HL-60 (cell line): ENCODE measurements around the gene RIMBP3B.
"Not testable (repeated sequence)": the region's sequence is repeated elsewhere in the genome, so short reads cannot be mapped to it uniquely, and the experiment has no call there.

Experiments
- DNase-seq, 2 experiments: peaks; one replicate each; pipeline ENCODE4 v3.0.0-alpha.2; 2010 to 2020; ENCODE audit warnings: low read depth in 1 of 2, low spot score in 1 of 2
- H3K27ac ChIP-seq: fragments of 250-450 bp; sonication (Bioruptor Pico); replicated peaks from 2 replicates; pipeline ENCODE4 v1.5.1; 2020; ENCODE audit warnings: mild to moderate bottlenecking, moderate library complexity
- H3K27me3 ChIP-seq: fragments of 250-450 bp; sonication (Bioruptor Pico); 2 replicates; pipeline ENCODE4 v1.5.1; 2021; ENCODE audit warnings: mild to moderate bottlenecking, moderate library complexity; ENCODE audit not compliant: insufficient read depth, poor library complexity, severe bottlenecking
- H3K4me3 ChIP-seq: replicated peaks from 2 replicates; pipeline ENCODE4 v1.5.1; 2011; ENCODE audit warnings: mild to moderate bottlenecking, control low read depth, low read length; ENCODE audit not compliant: insufficient read depth
- long read RNA-seq: library from polyadenylated mRNA; unstranded; transcript quantifications from one replicate; pipeline ENCODE4 v2.0.0, GENCODE V29; 2020

RIMBP3B gene, protein sequence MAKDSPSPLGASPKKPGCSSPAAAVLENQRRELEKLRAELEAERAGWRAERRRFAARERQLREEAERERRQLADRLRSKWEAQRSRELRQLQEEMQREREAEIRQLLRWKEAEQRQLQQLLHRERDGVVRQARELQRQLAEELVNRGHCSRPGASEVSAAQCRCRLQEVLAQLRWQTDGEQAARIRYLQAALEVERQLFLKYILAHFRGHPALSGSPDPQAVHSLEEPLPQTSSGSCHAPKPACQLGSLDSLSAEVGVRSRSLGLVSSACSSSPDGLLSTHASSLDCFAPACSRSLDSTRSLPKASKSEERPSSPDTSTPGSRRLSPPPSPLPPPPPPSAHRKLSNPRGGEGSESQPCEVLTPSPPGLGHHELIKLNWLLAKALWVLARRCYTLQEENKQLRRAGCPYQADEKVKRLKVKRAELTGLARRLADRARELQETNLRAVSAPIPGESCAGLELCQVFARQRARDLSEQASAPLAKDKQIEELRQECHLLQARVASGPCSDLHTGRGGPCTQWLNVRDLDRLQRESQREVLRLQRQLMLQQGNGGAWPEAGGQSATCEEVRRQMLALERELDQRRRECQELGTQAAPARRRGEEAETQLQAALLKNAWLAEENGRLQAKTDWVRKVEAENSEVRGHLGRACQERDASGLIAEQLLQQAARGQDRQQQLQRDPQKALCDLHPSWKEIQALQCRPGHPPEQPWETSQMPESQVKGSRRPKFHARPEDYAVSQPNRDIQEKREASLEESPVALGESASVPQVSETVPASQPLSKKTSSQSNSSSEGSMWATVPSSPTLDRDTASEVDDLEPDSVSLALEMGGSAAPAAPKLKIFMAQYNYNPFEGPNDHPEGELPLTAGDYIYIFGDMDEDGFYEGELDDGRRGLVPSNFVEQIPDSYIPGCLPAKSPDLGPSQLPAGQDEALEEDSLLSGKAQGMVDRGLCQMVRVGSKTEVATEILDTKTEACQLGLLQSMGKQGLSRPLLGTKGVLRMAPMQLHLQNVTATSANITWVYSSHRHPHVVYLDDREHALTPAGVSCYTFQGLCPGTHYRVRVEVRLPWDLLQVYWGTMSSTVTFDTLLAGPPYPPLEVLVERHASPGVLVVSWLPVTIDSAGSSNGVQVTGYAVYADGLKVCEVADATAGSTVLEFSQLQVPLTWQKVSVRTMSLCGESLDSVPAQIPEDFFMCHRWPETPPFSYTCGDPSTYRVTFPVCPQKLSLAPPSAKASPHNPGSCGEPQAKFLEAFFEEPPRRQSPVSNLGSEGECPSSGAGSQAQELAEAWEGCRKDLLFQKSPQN (N-terminal part only)
- long read RNA-seq, result 0 reads

DNA sequence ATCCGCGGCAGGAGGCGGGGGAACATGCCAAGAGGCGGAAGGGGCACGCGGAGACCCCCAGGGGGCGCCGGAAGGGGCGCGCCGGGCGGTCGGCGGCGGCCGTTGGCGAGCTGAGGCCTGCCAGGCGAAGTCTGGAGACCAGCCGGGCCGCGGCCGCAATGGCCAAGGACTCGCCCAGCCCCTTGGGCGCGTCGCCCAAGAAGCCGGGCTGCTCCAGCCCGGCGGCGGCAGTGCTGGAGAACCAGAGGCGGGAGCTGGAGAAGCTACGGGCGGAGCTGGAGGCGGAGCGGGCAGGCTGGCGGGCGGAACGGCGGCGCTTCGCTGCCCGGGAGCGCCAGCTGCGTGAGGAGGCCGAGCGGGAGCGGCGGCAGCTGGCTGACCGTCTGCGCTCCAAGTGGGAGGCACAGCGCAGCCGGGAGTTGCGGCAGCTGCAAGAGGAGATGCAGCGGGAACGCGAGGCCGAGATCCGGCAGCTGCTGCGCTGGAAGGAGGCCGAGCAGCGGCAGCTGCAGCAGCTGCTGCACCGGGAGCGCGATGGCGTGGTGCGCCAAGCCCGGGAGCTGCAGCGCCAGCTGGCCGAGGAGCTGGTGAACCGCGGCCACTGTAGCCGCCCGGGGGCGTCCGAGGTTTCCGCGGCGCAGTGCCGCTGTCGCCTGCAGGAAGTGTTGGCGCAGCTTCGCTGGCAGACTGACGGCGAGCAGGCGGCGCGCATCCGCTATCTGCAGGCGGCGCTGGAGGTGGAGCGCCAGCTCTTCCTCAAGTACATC is at the start of gene RIMBP3B:
Gene RIMBP3B, plus strand, starts transcription at position 51 of the 767 bp plus-strand sequence. Its CDS starts 108 bp downstream, at position 159.
- DNase-seq, H3K4me3 ChIP-seq, H3K27ac ChIP-seq, H3K27me3 ChIP-seq: not testable (repeated sequence)

DNA sequence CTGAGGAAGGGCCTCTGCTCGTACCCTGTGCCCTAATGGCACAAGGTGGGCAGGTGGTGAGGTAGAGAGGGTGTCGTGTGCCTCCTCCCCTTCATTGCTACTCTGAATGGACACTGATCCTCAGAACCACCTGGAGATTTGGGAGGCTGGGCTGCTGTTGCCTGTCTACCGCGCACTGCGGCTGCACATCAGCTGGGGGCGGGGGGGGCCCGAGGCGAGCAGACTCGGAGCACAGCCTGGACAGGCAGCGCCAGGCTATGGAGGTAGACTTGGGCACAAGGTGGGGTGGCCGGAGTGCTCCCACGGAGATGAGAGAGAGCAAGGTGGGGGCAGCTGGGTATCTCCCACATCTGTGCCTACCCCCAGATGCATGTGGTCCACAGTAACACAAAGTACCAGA is 26.0 kb upstream of the RIMBP3B start:
- not testable (repeated sequence) for H3K27ac ChIP-seq, H3K4me3 ChIP-seq, DNase-seq, H3K27me3 ChIP-seq

DNA sequence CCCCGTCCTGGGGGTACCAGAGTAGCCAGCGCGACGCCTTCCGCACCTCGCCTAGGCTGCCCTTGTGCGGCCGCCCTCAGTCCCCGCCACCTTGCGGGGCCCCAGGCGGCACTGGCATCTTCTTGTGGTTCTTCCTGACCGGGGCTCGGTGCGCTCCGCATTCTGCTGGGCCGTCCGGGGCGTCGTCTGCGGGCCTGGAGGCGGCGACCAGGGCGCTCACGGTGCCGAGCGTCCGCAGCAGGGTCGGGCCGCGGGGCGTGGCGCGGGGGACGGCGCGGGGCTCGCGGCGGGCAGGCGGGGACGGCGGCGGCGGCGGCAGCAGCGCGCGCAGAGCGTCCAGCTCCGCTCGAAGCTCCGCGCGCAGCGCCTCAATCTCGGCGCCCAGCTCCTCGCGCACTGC is 23.0 kb upstream of the RIMBP3B start:
- H3K27me3 ChIP-seq, result not testable (repeated sequence)

DNA sequence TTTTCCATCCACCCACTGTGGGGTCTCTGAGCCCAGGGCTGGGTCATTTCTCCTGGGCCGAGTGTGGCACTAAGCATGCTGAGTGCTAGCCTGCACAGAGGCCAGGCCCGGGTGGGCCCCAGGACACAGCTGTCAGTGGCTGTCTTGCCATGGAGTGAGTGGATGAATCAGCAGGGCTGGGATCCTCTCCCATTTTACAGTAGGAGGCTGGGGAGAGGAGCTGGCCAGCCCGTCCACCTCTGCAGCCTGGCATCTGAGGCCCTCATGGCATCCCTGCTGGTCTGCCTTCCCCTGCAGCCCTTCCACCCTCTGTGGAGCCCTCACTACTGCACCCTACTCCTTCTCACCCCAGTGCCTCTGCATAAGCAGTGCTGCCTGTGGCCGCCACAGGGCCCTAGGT is 21.1 kb upstream of the RIMBP3B start:
- not testable (repeated sequence) for H3K27ac ChIP-seq, H3K4me3 ChIP-seq, DNase-seq, H3K27me3 ChIP-seq

More for the DNA sequence above, 23.0 kb upstream of the RIMBP3B start:
- not testable (repeated sequence) for H3K27ac ChIP-seq, DNase-seq, H3K4me3 ChIP-seq

DNA sequence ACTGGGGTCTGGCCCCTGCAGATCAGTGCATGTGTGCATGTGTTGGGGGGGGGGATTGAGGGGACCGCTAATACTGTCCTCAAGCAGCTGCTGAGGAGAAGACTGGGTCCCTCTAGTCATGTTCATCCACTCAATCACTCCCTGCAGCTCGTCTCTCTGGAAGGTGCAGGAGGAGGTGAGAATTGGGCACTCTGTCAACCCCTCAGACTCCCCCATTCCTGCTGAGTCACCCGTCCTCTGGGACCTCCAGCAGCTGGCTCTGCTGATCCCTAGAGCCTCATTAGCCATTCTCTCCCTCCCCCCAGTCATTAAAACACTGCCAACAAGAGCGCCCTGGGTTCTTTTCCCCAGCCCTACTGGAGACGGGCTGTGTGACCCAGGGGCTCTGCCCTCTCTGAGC is 20.5 kb upstream of the RIMBP3B start:
- not testable (repeated sequence) for DNase-seq

DNA sequence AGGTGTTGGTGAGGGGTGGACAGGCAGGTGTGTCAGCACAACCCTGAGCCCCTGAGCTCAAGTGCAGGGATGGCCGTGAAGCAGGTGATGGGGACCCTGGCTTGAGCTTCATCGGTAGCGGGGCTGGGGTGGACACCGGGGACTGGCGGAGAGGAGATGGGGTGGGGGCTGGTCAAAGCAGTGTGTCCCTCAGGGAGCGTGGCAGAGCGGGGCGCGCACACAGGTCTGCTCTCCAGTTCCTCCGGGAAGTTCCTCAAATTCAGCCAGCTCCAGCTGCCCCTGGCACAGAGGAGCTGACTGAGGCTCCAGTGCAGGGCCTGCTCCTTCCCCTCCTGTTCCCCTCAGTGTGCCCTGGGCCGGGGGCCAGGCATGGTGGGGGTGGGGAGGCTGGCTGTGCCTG is 19.7 kb upstream of the RIMBP3B start:
- H3K4me3 ChIP-seq, H3K27me3 ChIP-seq, DNase-seq, H3K27ac ChIP-seq: not testable (repeated sequence)

More for the DNA sequence above, 20.5 kb upstream of the RIMBP3B start:
- not testable (repeated sequence) for H3K4me3 ChIP-seq, H3K27ac ChIP-seq, H3K27me3 ChIP-seq

DNA sequence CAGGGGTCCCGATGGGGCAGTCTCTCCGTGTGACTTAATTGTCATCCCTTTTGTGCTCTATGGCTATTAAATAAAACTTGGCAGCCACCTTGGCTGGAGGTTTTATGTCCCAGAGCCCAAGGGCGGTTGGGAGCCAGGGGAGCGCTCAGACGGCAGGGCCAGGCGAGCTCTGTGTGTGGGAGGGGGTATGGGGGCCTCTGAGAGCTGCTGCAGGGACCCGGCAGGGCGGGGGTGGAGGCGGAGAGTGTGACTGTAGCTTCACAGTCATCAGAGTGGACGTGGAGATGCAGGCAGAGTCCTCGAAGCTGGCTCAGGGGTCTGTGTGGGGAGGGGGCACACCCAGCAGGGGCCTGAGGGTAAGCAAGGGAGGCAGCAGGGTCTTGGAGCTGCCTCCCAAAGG is 19.2 kb upstream of the RIMBP3B start:
- H3K27me3 ChIP-seq, DNase-seq, H3K4me3 ChIP-seq, H3K27ac ChIP-seq: not testable (repeated sequence)

DNA sequence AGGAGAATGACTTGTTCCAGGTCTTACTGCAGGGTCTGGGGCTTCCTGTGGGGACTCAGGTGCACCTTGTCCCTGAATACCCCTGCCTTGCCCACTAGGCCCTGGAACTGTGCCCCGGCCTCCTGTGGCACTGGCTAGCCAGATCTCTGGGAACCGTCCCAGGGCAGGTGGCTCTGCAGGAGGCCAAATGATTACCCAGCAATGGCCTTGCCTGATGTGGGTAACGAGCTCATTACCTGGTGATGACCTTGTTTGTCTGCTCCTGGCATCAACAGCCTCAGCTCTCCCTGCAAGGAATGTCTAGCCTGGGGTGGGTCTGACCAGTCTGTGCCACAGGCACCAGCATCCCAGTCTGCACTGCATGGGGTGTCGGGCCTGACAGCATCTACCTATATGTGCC is 18.2 kb upstream of the RIMBP3B start:
- not testable (repeated sequence) for H3K27me3 ChIP-seq, DNase-seq

DNA sequence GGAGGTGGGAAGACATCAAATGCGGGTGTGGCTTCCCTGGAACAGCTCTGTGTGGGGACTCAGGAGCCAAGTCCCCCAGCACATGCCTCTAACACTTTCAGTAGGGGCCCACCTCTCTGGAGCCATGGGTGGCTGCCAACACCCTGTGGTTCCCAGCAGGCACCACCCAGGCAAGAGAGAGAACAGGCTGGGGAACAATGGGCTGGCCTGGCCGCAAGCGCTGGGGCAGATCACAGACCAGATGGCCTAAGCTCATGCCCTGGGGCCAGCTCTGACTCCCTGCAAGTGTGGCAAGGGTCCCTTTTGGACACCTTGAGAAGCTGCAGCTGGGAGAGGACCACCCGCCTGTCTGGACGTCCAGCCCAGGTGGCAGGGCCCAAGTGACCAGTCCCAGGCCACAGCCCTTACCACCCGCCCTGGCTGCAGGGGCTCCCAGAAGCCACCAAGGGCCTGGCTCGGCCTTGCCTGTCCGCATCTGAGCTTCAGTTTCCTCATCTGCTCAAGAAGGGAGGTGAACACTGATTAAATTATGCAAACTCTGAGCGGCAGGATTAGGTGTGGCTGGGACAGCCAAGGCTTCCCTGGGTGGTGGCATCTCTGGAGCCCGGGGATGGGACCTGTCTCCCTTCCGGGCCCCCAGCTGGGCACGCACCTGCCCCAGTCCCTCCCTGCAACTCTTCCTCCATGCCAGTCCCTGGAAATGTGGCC is 14.8 kb upstream of the RIMBP3B start:
- not testable (repeated sequence) for H3K4me3 ChIP-seq, DNase-seq, H3K27ac ChIP-seq, H3K27me3 ChIP-seq

More for the DNA sequence above, 18.2 kb upstream of the RIMBP3B start:
- H3K27ac ChIP-seq, H3K4me3 ChIP-seq: not testable (repeated sequence)

DNA sequence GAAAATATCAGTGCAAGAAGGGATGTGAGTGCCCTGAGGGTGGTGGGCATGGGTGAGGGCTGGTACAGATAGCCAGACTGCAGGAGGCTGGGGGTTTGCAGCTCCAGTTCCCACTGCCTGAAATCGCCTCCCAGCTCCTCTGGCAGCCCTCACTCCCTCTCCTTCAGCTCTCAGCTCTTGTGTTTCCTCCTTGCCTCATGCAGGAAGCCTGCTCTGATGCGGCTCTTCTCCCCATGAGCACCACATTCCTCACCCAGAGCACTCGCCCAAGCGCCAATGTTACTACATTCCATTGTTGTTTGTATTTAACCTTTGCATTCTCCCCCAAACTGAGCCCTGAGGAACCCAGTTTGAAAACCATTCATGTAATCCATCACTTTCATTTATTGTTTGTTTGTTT is 7.7 kb upstream of the RIMBP3B start:
- not testable (repeated sequence) for H3K27ac ChIP-seq, DNase-seq, H3K4me3 ChIP-seq, H3K27me3 ChIP-seq

DNA sequence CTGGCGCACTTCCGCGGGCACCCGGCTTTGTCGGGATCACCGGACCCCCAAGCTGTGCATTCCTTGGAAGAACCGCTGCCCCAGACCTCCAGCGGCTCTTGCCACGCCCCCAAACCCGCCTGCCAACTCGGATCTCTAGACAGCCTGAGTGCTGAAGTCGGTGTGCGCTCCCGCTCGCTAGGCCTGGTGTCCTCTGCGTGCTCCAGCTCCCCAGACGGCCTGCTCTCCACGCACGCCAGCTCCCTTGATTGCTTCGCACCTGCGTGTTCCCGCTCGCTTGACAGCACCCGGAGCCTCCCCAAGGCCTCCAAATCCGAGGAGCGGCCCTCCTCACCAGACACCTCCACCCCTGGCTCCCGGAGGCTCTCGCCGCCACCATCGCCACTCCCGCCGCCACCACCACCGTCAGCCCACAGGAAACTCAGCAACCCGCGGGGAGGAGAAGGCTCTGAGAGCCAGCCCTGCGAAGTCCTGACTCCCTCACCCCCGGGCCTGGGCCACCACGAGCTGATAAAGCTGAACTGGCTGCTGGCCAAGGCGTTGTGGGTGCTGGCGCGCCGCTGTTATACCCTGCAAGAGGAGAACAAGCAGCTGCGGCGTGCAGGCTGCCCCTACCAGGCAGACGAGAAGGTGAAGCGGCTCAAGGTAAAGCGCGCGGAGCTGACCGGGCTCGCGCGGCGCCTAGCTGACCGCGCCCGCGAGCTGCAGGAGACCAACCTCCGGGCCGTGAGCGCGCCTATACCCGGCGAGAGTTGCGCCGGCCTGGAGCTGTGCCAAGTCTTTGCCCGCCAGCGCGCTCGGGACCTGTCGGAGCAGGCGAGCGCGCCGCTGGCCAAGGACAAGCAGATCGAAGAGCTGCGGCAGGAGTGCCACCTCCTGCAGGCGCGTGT is 1.2 kb downstream of the RIMBP3B start:
- not testable (repeated sequence) for H3K4me3 ChIP-seq, DNase-seq, H3K27ac ChIP-seq, H3K27me3 ChIP-seq

DNA sequence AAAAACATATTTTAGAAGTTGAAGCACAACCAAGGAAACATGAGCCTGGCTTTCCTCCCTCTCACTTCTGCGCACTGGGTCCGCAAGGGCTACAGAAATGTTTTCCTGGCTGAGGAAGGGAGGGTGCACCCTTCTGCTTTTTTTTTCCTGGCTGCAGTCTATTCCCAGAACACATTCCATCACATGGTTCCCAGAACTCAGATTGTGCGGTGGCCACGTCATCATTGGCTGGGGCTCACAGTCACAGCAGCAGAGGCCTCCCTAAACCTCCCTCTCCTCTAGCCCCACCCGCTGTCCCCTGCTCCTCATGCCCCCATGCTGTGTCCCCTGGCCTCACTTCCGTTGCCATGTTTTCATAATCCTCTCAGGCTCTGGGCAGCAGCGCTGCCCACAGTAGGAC is 5.9 kb downstream of the RIMBP3B start:
- H3K27ac ChIP-seq, DNase-seq, H3K27me3 ChIP-seq, H3K4me3 ChIP-seq: not testable (repeated sequence)
